Keratinocyte (primary cell): ENCODE data around the gene ATPAF1. TPM values are rescaled to one million over a fixed set of nuclear protein-coding genes. Genes with fewer than 3 reads are reported as not detected.

Source experiments
- DNase-seq: peaks from one replicate; pipeline ENCODE4 v3.0.0-alpha.2; 2011; ENCODE audit warnings: low read depth, missing footprints, low spot score
- FAIRE-seq: peaks from 2 replicates; lab custom pipeline; 2011; peaks lifted over from hg19 to GRCh38; lab: Jason Lieb, UNC
- H2AFZ ChIP-seq: 2 replicates; pipeline ENCODE4 v1.6.0; 2012; ENCODE audit warnings: low read length, control low read depth, inconsistent platforms; ENCODE audit not compliant: control insufficient read depth
- H3K27ac ChIP-seq: 2 replicates; pipeline ENCODE4 v1.5.1; 2011; ENCODE audit warnings: low read length; ENCODE audit not compliant: control insufficient read depth, insufficient read depth
- H3K27me3 ChIP-seq: 3 replicates; pipeline ENCODE4 v1.6.0; 2011; ENCODE audit warnings: low read length; ENCODE audit not compliant: control insufficient read depth, insufficient read depth; ENCODE audit errors: extremely low read depth
- H3K36me3 ChIP-seq, 2 experiments: 2 replicates in 1 of 2; 3 replicates in 1 of 2; pipeline ENCODE4 v1.5.1; 2011; ENCODE audit warnings: low read length in 2 of 2, mild to moderate bottlenecking in 1 of 2; ENCODE audit not compliant: control insufficient read depth in 2 of 2, insufficient read depth in 2 of 2; ENCODE audit errors: extremely low read depth in 1 of 2
- H3K4me1 ChIP-seq: 3 replicates; pipeline ENCODE4 v1.5.1; 2011; ENCODE audit warnings: low read length; ENCODE audit not compliant: control insufficient read depth, insufficient read depth; ENCODE audit errors: extremely low read depth
- H3K4me2 ChIP-seq: 3 replicates; pipeline ENCODE4 v1.6.0; 2011; ENCODE audit warnings: low read depth, low read length; ENCODE audit not compliant: control insufficient read depth, insufficient read depth; ENCODE audit errors: extremely low read depth
- H3K4me3 ChIP-seq, 3 experiments: fragments of 200-600 bp in 1 of 3; sonication (generic) in 1 of 3; 2 replicates in 2 of 3; 3 replicates in 1 of 3; pipeline ENCODE4 v1.5.1; 2011 to 2016; ENCODE audit warnings: low read length in 3 of 3, mild to moderate bottlenecking in 3 of 3, control low read depth in 2 of 3, inconsistent platforms in 1 of 3, low read depth in 1 of 3, mixed read lengths in 1 of 3, mixed run types in 1 of 3, moderate library complexity in 1 of 3; ENCODE audit not compliant: control insufficient read depth in 2 of 3, insufficient read depth in 2 of 3; ENCODE audit errors: extremely low read depth in 1 of 3
- H3K79me2 ChIP-seq: 2 replicates; pipeline ENCODE4 v1.6.0; 2012; ENCODE audit warnings: low read length; ENCODE audit not compliant: control insufficient read depth, insufficient read depth
- H3K9ac ChIP-seq: 3 replicates; pipeline ENCODE4 v1.6.0; 2011; ENCODE audit warnings: low read length; ENCODE audit not compliant: control insufficient read depth, insufficient read depth; ENCODE audit errors: extremely low read depth
- H3K9me1 ChIP-seq: 3 replicates; pipeline ENCODE4 v1.6.0; 2011; ENCODE audit warnings: low read length; ENCODE audit not compliant: control insufficient read depth, insufficient read depth; ENCODE audit errors: extremely low read depth
- H3K9me3 ChIP-seq: 2 replicates; pipeline ENCODE4 v1.5.1; 2012; ENCODE audit warnings: low read depth, low read length; ENCODE audit not compliant: control insufficient read depth
- H4K20me1 ChIP-seq: 3 replicates; pipeline ENCODE4 v1.6.0; 2011; ENCODE audit warnings: low read length; ENCODE audit not compliant: control insufficient read depth, insufficient read depth; ENCODE audit errors: extremely low read depth
- CTCF ChIP-seq, 3 experiments: IDR thresholded peaks in 1 of 3; conservative IDR thresholded peaks in 1 of 3; optimal IDR thresholded peaks in 1 of 3; 2 replicates in 2 of 3; 3 replicates in 1 of 3; pipeline versions ENCODE3 to v1.5.1; 2011; ENCODE audit warnings: low read length in 3 of 3, mild to moderate bottlenecking in 3 of 3, moderate library complexity in 2 of 3, control low read depth in 1 of 3, inconsistent platforms in 1 of 3; ENCODE audit not compliant: insufficient read depth in 2 of 3; ENCODE audit errors: extremely low read depth in 1 of 3
- EZH2 ChIP-seq: IDR thresholded peaks from one replicate; pipeline ENCODE4 v1.6.1; 2012; ENCODE audit warnings: inconsistent platforms, mild to moderate bottlenecking, low read length, moderate library complexity
- dilution Hi-C: fragments of 300-500 bp; cut with MboI; formaldehyde crosslinking; loops from one replicate; pipeline ENCODE4 v1.7.0; 2020; ENCODE audit warnings: low sequenced_read_pairs; ENCODE audit not compliant: extremely low pct_ligation_motif_present
- polyA plus RNA-seq, 5 experiments: library from polyadenylated mRNA; depleted of rRNA in 3 of 5; stranded (reverse) in 3 of 5; stranded (forward) in 1 of 5; unstranded in 1 of 5; fragments of >200 nt; gene quantifications; 1 replicate in 1 of 5; 2 replicates in 3 of 5; 3 replicates in 1 of 5; pipeline versions ENCODE4 v1.2.1 to v1.2.3, GENCODE V29; 2011 to 2012; ENCODE audit warnings: missing spikeins in 2 of 5, low read depth in 1 of 5, low replicate concordance in 1 of 5

The ATPAF1 gene
- polyA plus RNA-seq, 1 donor (not counting 4 experiments of a cell fraction or from before 2014, with no cell fraction given), result 55.6 TPM

GRCh38 chr1:46619656-46620258, 48.4 kb downstream of the ATPAF1 start:
- Histone ChIP-seq H2AFZ (no peak overlapping the region), H3K4me2 (no peak overlapping the region), H3K4me3 (no peak overlapping the region), H4K20me1 (no peaks in the 10 kb centered on the region), H3K9me3 (no peaks in the 10 kb centered on the region), H3K9me1 (no peaks in the 10 kb centered on the region), H3K9ac (no peak overlapping the region), H3K27ac (no peak overlapping the region), H3K79me2 (peaks cover 10% of the 10 kb centered on the region), H3K27me3 (no peaks in the 10 kb centered on the region), H3K4me1 (peaks cover 20% of the 10 kb centered on the region), H3K36me3 (no peaks in the 10 kb centered on the region)
- no peak for DNase-seq
- no peak for FAIRE-seq
- dilution Hi-C loops, result no loop called here
- TF ChIP-seq EZH2, result no peak
- TF ChIP-seq CTCF (optimal IDR thresholded peaks at IDR 0.05 in 1 of 3, IDR thresholded peaks at IDR 0.05 in 1 of 3, conservative IDR thresholded peaks at IDR 0.05 in 1 of 3; ENCODE audit: extremely low read depth in 1 of 3, insufficient read depth in 2 of 3, low read length in 3 of 3), result no peak

DNA sequence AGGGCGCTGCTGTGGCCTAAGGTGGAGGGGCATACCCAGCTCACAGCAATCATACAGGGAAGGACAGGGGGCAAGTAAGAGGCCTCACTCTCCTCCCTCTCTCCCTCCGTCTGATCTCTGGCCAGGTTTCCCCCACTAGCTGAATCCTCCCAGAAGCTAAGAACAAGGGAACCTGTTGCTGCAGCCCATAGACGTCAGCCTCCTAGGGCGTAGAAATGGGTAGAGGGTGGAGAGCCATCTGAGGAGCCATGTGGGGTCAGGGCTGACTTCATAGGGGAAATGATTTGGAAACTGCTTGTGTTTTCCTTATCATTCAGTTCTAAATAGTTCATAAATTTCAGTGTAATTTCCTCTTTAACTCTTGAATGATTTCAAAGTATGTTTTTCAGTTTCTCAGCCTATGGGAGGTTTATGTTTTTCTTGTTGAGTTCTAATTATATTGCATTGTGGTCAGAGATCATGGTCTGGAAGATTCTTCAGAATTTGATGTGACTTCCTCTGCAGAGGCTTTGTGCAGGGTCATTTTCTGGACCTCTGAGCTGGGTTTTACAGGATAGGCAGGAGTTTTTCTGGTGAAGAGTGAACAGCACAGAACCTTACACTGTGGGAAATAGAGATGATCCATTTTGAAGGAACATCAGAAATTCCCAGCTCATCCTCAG, 49.3 kb downstream of the ATPAF1 start:
- Histone ChIP-seq H2AFZ (no peak overlapping the region), H3K4me3 (no peak overlapping the region), H3K9me1 (peaks cover 2% of the 10 kb centered on the region), H3K4me2 (no peak overlapping the region), H3K9ac (no peak overlapping the region), H3K4me1 (peaks cover 29% of the 10 kb centered on the region), H3K9me3 (no peaks in the 10 kb centered on the region), H3K79me2 (peaks cover 10% of the 10 kb centered on the region), H3K27me3 (no peaks in the 10 kb centered on the region), H3K36me3 (no peaks in the 10 kb centered on the region), H4K20me1 (no peaks in the 10 kb centered on the region), H3K27ac (no peak overlapping the region)
- dilution Hi-C loops, result no loop called here
- FAIRE-seq, result no peak
- DNase-seq, result no peak
- TF ChIP-seq CTCF (optimal IDR thresholded peaks at IDR 0.05 in 1 of 3, IDR thresholded peaks at IDR 0.05 in 1 of 3, conservative IDR thresholded peaks at IDR 0.05 in 1 of 3; ENCODE audit: extremely low read depth in 1 of 3, insufficient read depth in 2 of 3, low read length in 3 of 3) (no peak), EZH2 (no peak)
